Measurements from ENCODE around the gene OXTR. TPM values are rescaled to one million over a fixed set of nuclear protein-coding genes. Genes with fewer than 3 reads are reported as not detected.

The OXTR gene
- total and polyA plus RNA-seq, 2 experiments from 2014 or later, result 5.5 to 9.3 TPM

DNA sequence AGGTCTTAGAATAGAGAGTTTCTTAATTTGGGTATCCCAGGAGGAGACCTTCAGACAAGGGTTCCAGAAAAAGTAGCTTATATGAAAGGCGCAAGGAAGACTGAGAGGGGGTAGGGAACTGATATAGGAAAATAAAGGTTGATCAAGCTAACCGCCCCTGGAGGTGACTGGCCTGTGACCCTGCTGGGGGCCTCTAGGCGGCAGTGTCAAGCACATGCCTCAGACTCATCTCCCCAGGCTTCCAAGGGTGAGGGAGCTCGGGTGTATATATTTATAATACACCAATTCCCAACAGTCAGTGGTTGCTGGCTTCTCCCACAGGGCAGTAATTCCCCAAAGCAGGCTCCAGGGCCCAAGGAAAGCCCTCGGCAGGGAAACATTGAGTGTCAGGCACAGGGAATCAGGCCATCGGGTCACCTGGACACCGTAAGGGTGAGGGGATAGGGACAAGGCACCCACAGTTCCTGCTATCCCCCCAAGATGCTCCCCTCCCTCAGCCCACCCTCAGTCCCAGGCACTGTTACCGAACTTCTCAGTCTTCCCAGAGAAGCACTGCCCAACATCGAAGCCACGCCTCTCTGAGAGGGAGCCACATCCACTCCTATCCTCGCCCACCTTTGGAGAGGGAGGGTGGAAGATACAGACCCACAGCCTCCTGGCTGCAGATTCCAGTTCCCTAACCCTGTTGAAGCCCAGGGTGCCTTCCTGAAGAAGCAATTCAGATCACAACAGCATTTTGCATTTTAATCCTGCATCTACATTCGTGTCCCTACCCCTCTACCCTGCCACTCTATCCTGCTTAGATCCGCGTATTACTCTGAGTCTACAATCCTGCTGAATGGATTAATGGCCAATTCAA lies 55.3 kb downstream of the OXTR start:
- Mint-ChIP-seq H3K36me3 (ENCODE audit: low read depth) (peaks cover 13% of the 10 kb centered on the region), H3K9me3 (peaks cover 25% of the 10 kb centered on the region), H3K27me3 (ENCODE audit: insufficient read depth, low read depth, poor library complexity) (peaks cover 83% of the 10 kb centered on the region), H3K27ac (no peak overlapping the region), H3K4me1 (peaks cover 11% of the 10 kb centered on the region; the same call in 2 of the 3 replicates), H3K4me3 (no peak overlapping the region)
- H4K20me1 ChIP-seq (replicated peaks; ENCODE audit: insufficient read depth), result no peaks in the 10 kb centered on the region; the same call in 1 of the 2 replicates
- TF ChIP-seq, protein P1, sequence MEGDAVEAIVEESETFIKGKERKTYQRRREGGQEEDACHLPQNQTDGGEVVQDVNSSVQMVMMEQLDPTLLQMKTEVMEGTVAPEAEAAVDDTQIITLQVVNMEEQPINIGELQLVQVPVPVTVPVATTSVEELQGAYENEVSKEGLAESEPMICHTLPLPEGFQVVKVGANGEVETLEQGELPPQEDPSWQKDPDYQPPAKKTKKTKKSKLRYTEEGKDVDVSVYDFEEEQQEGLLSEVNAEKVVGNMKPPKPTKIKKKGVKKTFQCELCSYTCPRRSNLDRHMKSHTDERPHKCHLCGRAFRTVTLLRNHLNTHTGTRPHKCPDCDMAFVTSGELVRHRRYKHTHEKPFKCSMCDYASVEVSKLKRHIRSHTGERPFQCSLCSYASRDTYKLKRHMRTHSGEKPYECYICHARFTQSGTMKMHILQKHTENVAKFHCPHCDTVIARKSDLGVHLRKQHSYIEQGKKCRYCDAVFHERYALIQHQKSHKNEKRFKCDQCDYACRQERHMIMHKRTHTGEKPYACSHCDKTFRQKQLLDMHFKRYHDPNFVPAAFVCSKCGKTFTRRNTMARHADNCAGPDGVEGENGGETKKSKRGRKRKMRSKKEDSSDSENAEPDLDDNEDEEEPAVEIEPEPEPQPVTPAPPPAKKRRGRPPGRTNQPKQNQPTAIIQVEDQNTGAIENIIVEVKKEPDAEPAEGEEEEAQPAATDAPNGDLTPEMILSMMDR (conservative IDR thresholded peaks at IDR 0.05; ENCODE audit: low read depth in 2 of 2), result peak; percentile 72 to 73
- TF ChIP-seq NANOG (IDR thresholded peaks at IDR 0.05; ENCODE audit: borderline replicate concordance), result peak; percentile 12; the same call in 1 of the 2 replicates
- TF ChIP-seq CREB1 (CRISPR knock-in tag; IDR thresholded peaks at IDR 0.05; ENCODE audit: low read depth), result 0 out of 2 replicates have a peak, but pooled peaks have one; percentile 20
- no peak for TF ChIP-seq EZH2 (IDR thresholded peaks at IDR 0.05; ENCODE audit: low read depth, unreplicated experiment)
- TF ChIP-seq, protein P2, sequence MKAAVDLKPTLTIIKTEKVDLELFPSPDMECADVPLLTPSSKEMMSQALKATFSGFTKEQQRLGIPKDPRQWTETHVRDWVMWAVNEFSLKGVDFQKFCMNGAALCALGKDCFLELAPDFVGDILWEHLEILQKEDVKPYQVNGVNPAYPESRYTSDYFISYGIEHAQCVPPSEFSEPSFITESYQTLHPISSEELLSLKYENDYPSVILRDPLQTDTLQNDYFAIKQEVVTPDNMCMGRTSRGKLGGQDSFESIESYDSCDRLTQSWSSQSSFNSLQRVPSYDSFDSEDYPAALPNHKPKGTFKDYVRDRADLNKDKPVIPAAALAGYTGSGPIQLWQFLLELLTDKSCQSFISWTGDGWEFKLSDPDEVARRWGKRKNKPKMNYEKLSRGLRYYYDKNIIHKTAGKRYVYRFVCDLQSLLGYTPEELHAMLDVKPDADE (IDR thresholded peaks at IDR 0.05), result no peak
- no peak for TF ChIP-seq EZH2phosphoT487 (IDR thresholded peaks at IDR 0.05; ENCODE audit: unreplicated experiment)
- peak; percentile 86 for TF ChIP-seq POLR2AphosphoS5 (IDR thresholded peaks at IDR 0.05; ENCODE audit: low read depth)
- no peak for TF ChIP-seq STAT1 (IDR thresholded peaks at IDR 0.05; ENCODE audit: unreplicated experiment)
- TF ChIP-seq, protein P3, sequence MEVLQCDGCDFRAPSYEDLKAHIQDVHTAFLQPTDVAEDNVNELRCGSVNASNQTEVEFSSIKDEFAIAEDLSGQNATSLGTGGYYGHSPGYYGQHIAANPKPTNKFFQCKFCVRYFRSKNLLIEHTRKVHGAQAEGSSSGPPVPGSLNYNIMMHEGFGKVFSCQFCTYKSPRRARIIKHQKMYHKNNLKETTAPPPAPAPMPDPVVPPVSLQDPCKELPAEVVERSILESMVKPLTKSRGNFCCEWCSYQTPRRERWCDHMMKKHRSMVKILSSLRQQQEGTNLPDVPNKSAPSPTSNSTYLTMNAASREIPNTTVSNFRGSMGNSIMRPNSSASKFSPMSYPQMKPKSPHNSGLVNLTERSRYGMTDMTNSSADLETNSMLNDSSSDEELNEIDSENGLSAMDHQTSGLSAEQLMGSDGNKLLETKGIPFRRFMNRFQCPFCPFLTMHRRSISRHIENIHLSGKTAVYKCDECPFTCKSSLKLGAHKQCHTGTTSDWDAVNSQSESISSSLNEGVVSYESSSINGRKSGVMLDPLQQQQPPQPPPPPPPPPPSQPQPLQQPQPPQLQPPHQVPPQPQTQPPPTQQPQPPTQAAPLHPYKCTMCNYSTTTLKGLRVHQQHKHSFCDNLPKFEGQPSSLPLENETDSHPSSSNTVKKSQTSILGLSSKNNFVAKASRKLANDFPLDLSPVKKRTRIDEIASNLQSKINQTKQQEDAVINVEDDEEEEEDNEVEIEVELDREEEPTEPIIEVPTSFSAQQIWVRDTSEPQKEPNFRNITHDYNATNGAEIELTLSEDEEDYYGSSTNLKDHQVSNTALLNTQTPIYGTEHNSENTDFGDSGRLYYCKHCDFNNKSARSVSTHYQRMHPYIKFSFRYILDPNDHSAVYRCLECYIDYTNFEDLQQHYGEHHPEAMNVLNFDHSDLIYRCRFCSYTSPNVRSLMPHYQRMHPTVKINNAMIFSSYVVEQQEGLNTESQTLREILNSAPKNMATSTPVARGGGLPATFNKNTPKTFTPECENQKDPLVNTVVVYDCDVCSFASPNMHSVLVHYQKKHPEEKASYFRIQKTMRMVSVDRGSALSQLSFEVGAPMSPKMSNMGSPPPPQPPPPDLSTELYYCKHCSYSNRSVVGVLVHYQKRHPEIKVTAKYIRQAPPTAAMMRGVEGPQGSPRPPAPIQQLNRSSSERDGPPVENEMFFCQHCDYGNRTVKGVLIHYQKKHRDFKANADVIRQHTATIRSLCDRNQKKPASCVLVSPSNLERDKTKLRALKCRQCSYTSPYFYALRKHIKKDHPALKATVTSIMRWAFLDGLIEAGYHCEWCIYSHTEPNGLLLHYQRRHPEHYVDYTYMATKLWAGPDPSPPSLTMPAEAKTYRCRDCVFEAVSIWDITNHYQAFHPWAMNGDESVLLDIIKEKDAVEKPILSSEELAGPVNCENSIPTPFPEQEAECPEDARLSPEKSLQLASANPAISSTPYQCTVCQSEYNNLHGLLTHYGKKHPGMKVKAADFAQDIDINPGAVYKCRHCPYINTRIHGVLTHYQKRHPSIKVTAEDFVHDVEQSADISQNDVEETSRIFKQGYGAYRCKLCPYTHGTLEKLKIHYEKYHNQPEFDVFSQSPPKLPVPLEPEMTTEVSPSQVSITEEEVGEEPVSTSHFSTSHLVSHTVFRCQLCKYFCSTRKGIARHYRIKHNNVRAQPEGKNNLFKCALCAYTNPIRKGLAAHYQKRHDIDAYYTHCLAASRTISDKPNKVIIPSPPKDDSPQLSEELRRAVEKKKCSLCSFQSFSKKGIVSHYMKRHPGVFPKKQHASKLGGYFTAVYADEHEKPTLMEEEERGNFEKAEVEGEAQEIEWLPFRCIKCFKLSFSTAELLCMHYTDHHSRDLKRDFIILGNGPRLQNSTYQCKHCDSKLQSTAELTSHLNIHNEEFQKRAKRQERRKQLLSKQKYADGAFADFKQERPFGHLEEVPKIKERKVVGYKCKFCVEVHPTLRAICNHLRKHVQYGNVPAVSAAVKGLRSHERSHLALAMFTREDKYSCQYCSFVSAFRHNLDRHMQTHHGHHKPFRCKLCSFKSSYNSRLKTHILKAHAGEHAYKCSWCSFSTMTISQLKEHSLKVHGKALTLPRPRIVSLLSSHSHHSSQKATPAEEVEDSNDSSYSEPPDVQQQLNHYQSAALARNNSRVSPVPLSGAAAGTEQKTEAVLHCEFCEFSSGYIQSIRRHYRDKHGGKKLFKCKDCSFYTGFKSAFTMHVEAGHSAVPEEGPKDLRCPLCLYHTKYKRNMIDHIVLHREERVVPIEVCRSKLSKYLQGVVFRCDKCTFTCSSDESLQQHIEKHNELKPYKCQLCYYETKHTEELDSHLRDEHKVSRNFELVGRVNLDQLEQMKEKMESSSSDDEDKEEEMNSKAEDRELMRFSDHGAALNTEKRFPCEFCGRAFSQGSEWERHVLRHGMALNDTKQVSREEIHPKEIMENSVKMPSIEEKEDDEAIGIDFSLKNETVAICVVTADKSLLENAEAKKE (CRISPR knock-in tag; IDR thresholded peaks at IDR 0.05), result no peak
- TF ChIP-seq JUNB (IDR thresholded peaks at IDR 0.05; ENCODE audit: unreplicated experiment), result no peak
- H3K79me2 ChIP-seq (replicated peaks; ENCODE audit: insufficient read depth), result no peaks in the 10 kb centered on the region
- peak; percentile 93 for ATAC-seq
- H3K4me2 ChIP-seq, result no peak overlapping the region
- peak; percentile 80 for DNase-seq (ENCODE audit: low spot score)
- peaks cover 66% of the 10 kb centered on the region for H3K27me3 ChIP-seq (ENCODE audit: insufficient read depth)
- H3K4me3 ChIP-seq, result no peak overlapping the region
- no peaks in the 10 kb centered on the region; the same call in 1 of the 2 replicates for H3K4me1 ChIP-seq (ENCODE audit: insufficient read depth)
- H3K27ac ChIP-seq (ENCODE audit: low read depth), result no peak overlapping the region
- no peak overlapping the region for H2AFZ ChIP-seq
- H3F3A ChIP-seq (replicated peaks; ENCODE audit: low read depth), result no peaks in the 10 kb centered on the region
- H3K36me3 ChIP-seq (ENCODE audit: insufficient read depth), result no peaks in the 10 kb centered on the region
- H3K9me2 ChIP-seq (ENCODE audit: insufficient read depth), result no peaks in the 10 kb centered on the region
